ENCODE results near the gene PCDHB11.

GRCh38 chr5:141199359-141200235 lies at the start of gene PCDHB11:
- TF ChIP-seq CTCF (IDR thresholded peaks at IDR 0.05) (no peak), EZH2 (IDR thresholded peaks at IDR 0.05; ENCODE audit: borderline replicate concordance, insufficient read depth, low read depth, low read length, poor library complexity, severe bottlenecking) (no peak)

Measured in B cell (primary cell).